GM23248 (cell line): ENCODE data around the gene TLE3. TPM values are rescaled to one million over a fixed set of nuclear protein-coding genes. Genes with fewer than 3 reads are reported as not detected.

ENCODE experiments used
- DNase-seq: peaks from one replicate; pipeline ENCODE4 v3.0.0-alpha.2; 2015
- H2AFZ ChIP-seq: fragments of 200-600 bp; sonication (generic); 2 replicates; pipeline ENCODE4 v1.6.1; 2016; ENCODE audit warnings: antibody characterized with exemption
- H3F3A ChIP-seq: fragments of 200-600 bp; sonication (generic); 2 replicates; pipeline ENCODE4 v1.6.1; 2016; ENCODE audit warnings: mild to moderate bottlenecking, antibody characterized with exemption, mixed run types; ENCODE audit not compliant: insufficient read depth
- H3K27ac ChIP-seq: fragments of 200-600 bp; sonication (generic); 2 replicates; pipeline ENCODE4 v1.5.1; 2016; ENCODE audit warnings: mild to moderate bottlenecking
- H3K27me3 ChIP-seq: fragments of 200-600 bp; sonication (generic); replicated peaks from 2 replicates; pipeline ENCODE4 v1.6.1; 2016; ENCODE audit warnings: mild to moderate bottlenecking; ENCODE audit not compliant: insufficient read depth
- H3K36me3 ChIP-seq: fragments of 200-600 bp; sonication (generic); 2 replicates; pipeline ENCODE4 v1.6.1; 2016; ENCODE audit warnings: low read depth, mild to moderate bottlenecking
- H3K4me1 ChIP-seq: fragments of 200-600 bp; sonication (generic); 2 replicates; pipeline ENCODE4 v1.6.1; 2016; ENCODE audit warnings: mild to moderate bottlenecking; ENCODE audit not compliant: insufficient read depth
- H3K4me2 ChIP-seq: fragments of 200-600 bp; sonication (generic); one replicate; pipeline ENCODE4 v1.6.1; 2016; ENCODE audit warnings: mild to moderate bottlenecking; ENCODE audit not compliant: unreplicated experiment
- H3K4me3 ChIP-seq: fragments of 200-600 bp; sonication (generic); 2 replicates; pipeline ENCODE4 v1.5.1; 2016; ENCODE audit warnings: mild to moderate bottlenecking
- H3K79me2 ChIP-seq: fragments of 200-600 bp; sonication (generic); 2 replicates; pipeline ENCODE4 v1.6.1; 2016; ENCODE audit warnings: mild to moderate bottlenecking; ENCODE audit not compliant: insufficient read depth
- H3K9ac ChIP-seq: fragments of 200-600 bp; sonication (generic); 2 replicates; pipeline ENCODE4 v1.6.1; 2016; ENCODE audit warnings: mild to moderate bottlenecking
- H3K9me2 ChIP-seq: fragments of 200-600 bp; sonication (generic); 2 replicates; pipeline ENCODE4 v1.6.1; 2016; ENCODE audit warnings: mixed run types, mild to moderate bottlenecking, moderate library complexity; ENCODE audit not compliant: insufficient read depth
- H3K9me3 ChIP-seq: fragments of 200-600 bp; sonication (generic); one replicate; pipeline ENCODE4 v1.6.1; 2017; ENCODE audit warnings: low read depth
- H4K20me1 ChIP-seq: fragments of 200-600 bp; sonication (generic); 2 replicates; pipeline ENCODE4 v1.6.0; 2016; ENCODE audit not compliant: insufficient read depth
- EZH2 ChIP-seq: fragments of 200-600 bp; sonication (generic); IDR thresholded peaks from 2 replicates; pipeline ENCODE4 v1.6.1; 2018; ENCODE audit warnings: antibody characterized with exemption, mild to moderate bottlenecking; ENCODE audit not compliant: insufficient read depth, poor library complexity, severe bottlenecking
- EZH2phosphoT487 ChIP-seq: fragments of 200-600 bp; sonication (generic); IDR thresholded peaks from 2 replicates; pipeline ENCODE4 v1.6.1; 2018; ENCODE audit warnings: antibody characterized with exemption, moderate library complexity, mild to moderate bottlenecking, low read depth; ENCODE audit not compliant: insufficient read depth
- WGBS, 2 experiments: methylation state at CpG; one replicate each; pipeline ENCODE4 v1.1.6; 2015 to 2017; ENCODE audit warnings: low lambda C conversion rate in 2 of 2, low coverage in 1 of 2; ENCODE audit errors: missing lambda C conversion rate in 2 of 2; 5-methylcytosine and 5-hydroxymethylcytosine counted together
- in situ Hi-C: fragments of 300-500 bp; cut with MboI; formaldehyde crosslinking; loops from 2 replicates; pipeline ENCODE4 v1.15.0; 2020
- polyA plus RNA-seq: library from polyadenylated mRNA; unstranded; fragments of >200 nt; fragmentation: Nextera tagmentation; extraction: Ambion mirVana; gene quantifications from 2 replicates; pipeline ENCODE4 v1.2.1, GENCODE V29; 2016
- total RNA-seq: library from RNA; depleted of rRNA; stranded (reverse); fragments of >200 nt; shearing (Covaris generic); gene quantifications from 2 replicates; pipeline ENCODE4 v1.2.3, GENCODE V29; 2014

TLE3 gene
- total and polyA plus RNA-seq, 2 experiments from 2014 or later: 11.7 to 37.6 TPM

GRCh38 chr15:70112074-70112395, 14.3 kb upstream of the TLE3 start:
- no peak overlapping the region for H3K9ac ChIP-seq

GRCh38 chr15:70111203-70112073, 13.7 kb upstream of the TLE3 start:
- H3K79me2 ChIP-seq: no peaks in the 10 kb centered on the region
- DNase-seq: peak; percentile 67
- H3K36me3 ChIP-seq: no peaks in the 10 kb centered on the region
- WGBS, 2 experiments: 4 to 9% methylated on average over 8 of the region's 8 CpGs
- peaks cover 4% of the 10 kb centered on the region; the same call in 1 of the 2 replicates for H3K4me1 ChIP-seq
- peaks cover 3% of the 10 kb centered on the region; the same call in 1 of the 2 replicates for H3F3A ChIP-seq
- TF ChIP-seq EZH2: no peak
- TF ChIP-seq EZH2phosphoT487: no peak
- no peaks in the 10 kb centered on the region for H3K9me2 ChIP-seq
- H3K9ac ChIP-seq: no peak overlapping the region
- no peaks in the 10 kb centered on the region for H3K9me3 ChIP-seq
- no peak overlapping the region for H3K4me2 ChIP-seq
- H3K27ac ChIP-seq: no peak overlapping the region
- no peaks in the 10 kb centered on the region for H3K27me3 ChIP-seq
- in situ Hi-C loops: no loop called here
- no peak overlapping the region for H3K4me3 ChIP-seq
- H4K20me1 ChIP-seq: no peaks in the 10 kb centered on the region
- no peak overlapping the region for H2AFZ ChIP-seq

More at GRCh38 chr15:70112074-70112395, 14.3 kb upstream of the TLE3 start:
- H3K9me2 ChIP-seq: no peaks in the 10 kb centered on the region
- H3K27ac ChIP-seq: no peak overlapping the region
- no peaks in the 10 kb centered on the region for H3K36me3 ChIP-seq
- H3K4me2 ChIP-seq: no peak overlapping the region
- H3K27me3 ChIP-seq: no peaks in the 10 kb centered on the region
- H3F3A ChIP-seq: peaks cover 3% of the 10 kb centered on the region; the same call in 1 of the 2 replicates
- DNase-seq: peak; percentile 53
- H2AFZ ChIP-seq: no peak overlapping the region
- H3K4me1 ChIP-seq: peaks cover 4% of the 10 kb centered on the region; the same call in 1 of the 2 replicates
- TF ChIP-seq EZH2phosphoT487 (no peak), EZH2 (no peak)
- 11 to 22% methylated on average over 3 to 4 of the region's 4 CpGs for WGBS, 2 experiments
- no peak overlapping the region for H3K4me3 ChIP-seq
- no peaks in the 10 kb centered on the region for H3K79me2 ChIP-seq
- no peaks in the 10 kb centered on the region for H3K9me3 ChIP-seq
- no peaks in the 10 kb centered on the region for H4K20me1 ChIP-seq
- in situ Hi-C loops: no loop called here

DNA sequence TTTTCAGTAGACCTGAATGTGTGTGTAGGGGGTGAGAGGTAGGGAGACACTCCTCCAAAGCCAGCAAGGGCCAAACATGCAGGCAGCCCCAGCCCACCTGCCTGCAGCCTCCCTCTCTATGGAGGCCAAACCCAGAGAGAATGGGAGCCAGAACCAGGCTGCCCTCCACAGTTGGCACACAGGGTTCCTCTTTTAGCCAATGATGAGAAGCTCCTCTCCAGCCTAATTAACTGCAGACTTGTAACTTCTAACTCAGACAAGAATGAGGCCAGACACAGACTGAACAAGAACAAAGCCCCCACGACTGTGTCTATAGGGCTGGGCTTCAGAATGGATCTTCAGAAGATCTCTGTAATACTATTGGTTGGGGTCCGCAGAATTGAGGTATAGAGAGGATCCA, 12.3 kb upstream of the TLE3 start:
- Histone ChIP-seq H3K36me3 (no peaks in the 10 kb centered on the region), H3K9me2 (no peaks in the 10 kb centered on the region), H3K9ac (no peak overlapping the region), H3K4me2 (no peak overlapping the region), H3K9me3 (no peaks in the 10 kb centered on the region), H3K79me2 (no peaks in the 10 kb centered on the region), H3K4me1 (peaks cover 4% of the 10 kb centered on the region; the same call in 1 of the 2 replicates), H3K27ac (no peak overlapping the region), H2AFZ (no peak overlapping the region), H4K20me1 (no peaks in the 10 kb centered on the region), H3K4me3 (no peak overlapping the region), H3K27me3 (no peaks in the 10 kb centered on the region), H3F3A (peaks cover 3% of the 10 kb centered on the region; the same call in 1 of the 2 replicates)
- WGBS, 2 experiments: 55 to 57% methylated on average over 2 of the region's 2 CpGs
- in situ Hi-C loops: no loop called here
- TF ChIP-seq EZH2 (no peak), EZH2phosphoT487 (no peak)
- DNase-seq: no peak

- Histone ChIP-seq H3K79me2 (no peaks in the 10 kb centered on the region), H3K4me1 (peaks cover 4% of the 10 kb centered on the region; the same call in 1 of the 2 replicates), H3K27me3 (no peaks in the 10 kb centered on the region), H3K36me3 (no peaks in the 10 kb centered on the region), H3K9me2 (no peaks in the 10 kb centered on the region), H3K9ac (no peak overlapping the region), H3K4me3 (no peak overlapping the region), H3K9me3 (no peaks in the 10 kb centered on the region), H3K27ac (no peak overlapping the region), H2AFZ (no peak overlapping the region), H3F3A (peaks cover 3% of the 10 kb centered on the region; the same call in 1 of the 2 replicates), H3K4me2 (no peak overlapping the region), H4K20me1 (no peaks in the 10 kb centered on the region)
- 95 to 98% methylated on average over 3 of the region's 3 CpGs for WGBS, 2 experiments
- no peak for DNase-seq
- no peak for TF ChIP-seq EZH2phosphoT487
- no peak for TF ChIP-seq EZH2
- in situ Hi-C loops: no loop called here
Observed at GRCh38 chr15:70109531-70109930, 11.8 kb upstream of the TLE3 start.
